NCI-H1694 treated with DMSO at 0.1 percent for 48 hours (cell line): ENCODE measurements around the gene PLD5.
A peak's percentile ranks its signal among the peaks of the same experiment; 100 is the strongest.
"Not testable (repeated sequence)": the region's sequence is repeated elsewhere in the genome, so short reads cannot be mapped to it uniquely, and the experiment has no call there.

Experiments
- DNase-seq: peaks from one replicate; lab custom pipeline; 2025; lab: John Stamatoyannopoulos, UW

PLD5 gene

DNA sequence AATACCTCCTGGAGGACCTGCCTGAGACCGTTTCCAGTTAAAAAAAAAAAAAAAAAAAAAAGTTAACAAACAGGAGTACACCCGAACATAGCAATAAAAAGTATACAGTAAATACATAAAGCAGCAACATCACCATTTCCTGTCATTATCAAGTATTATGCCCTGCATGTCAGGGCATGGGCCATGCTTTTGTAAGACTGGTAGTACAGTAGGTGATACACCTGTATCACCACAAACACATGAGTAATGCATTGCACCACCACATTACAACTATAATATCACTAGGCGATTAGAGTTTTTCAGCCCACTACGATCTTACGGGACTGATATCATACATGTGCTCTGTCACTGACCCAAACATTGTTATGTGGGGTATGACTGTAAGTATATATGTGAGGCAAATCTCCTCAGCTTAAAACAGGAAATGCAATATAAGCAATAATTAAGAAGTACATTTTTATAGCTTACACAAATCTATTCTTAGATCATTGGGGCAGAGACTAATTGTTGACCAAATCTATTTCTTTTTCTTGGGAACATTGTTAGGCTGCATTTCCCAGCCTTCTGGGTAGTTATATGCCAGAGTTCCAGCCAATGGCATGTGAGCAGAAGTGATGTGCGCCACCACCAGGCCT lies 98.1 kb downstream of the PLD5 start:
- no peak for DNase-seq

GRCh38 chr1:242425232-242425631 lies 99.3 kb downstream of the PLD5 start:
- peak; percentile 20 for DNase-seq

GRCh38 chr1:242416657-242417056 lies 107.8 kb downstream of the PLD5 start:
- DNase-seq = no peak

DNA sequence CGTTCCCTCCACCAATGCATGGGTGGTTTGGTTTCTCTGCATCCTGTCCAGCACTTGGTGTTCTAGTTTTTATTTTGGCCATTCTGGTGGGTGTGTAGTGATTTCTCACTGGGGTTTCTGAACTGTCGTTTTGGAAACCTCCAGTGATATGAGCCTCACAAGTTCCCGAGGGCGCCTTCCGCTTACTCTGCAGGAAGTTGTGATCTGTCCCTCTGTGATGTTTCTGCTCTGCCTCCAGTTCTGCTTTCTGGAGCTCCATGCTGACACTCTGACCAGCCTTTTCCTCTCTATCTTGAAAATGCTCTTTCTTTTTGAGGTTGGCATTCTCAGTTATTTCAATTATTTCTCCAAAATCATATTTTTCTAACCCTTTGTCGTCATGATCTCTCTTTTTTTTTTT lies 111.6 kb downstream of the PLD5 start:
- no peak for DNase-seq

GRCh38 chr1:242411901-242412300 lies 112.6 kb downstream of the PLD5 start:
- no peak for DNase-seq

GRCh38 chr1:242405947-242406346 lies 118.5 kb downstream of the PLD5 start:
- DNase-seq = no peak

- DNase-seq = no peak
Observed at GRCh38 chr1:242404296-242404695, 120.2 kb downstream of the PLD5 start.

DNA sequence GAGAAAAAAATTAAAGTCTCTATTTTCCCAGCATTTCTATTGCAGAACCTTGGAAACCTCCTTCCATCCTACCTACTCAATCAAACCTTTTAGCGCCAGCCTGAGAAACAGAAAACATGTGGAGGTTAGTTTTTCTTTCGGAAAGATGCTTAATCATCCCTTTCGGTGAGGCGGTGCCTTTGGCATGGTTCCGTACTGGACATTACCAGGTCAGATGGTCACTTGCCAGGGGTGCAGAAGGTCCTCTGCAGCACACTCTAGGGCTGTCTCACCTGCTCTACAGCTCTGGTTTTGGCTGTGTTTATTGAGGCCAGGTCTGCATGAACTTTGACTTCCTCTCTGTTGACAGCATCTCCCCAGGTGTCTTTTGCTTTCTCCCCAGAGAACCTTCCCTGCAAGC lies 121.5 kb downstream of the PLD5 start:
- no peak for DNase-seq

- no peak for DNase-seq
Observed at GRCh38 chr1:242401937-242402336, 122.6 kb downstream of the PLD5 start.

GRCh38 chr1:242398351-242398750 lies 126.1 kb downstream of the PLD5 start:
- DNase-seq = no peak

DNA sequence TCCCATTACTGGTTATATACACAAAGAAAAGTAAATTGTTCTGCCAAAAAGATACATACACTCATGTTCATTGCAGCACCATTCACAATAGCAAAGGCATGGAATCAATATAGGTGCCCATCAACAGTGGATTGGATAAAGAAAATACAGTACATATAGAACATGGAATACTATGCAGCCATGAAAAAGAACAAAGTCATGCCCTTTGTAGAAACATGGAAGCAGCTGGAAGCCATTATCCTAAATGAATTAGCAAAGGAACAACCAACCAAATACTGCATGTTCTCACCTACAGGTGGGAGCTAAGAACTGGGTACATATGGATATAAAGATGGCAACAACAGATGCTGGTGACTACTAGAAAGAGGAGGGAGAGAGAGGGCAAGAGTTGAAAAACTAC lies 132.6 kb downstream of the PLD5 start:
- no peak for DNase-seq

- DNase-seq = not testable (repeated sequence)
Observed at GRCh38 chr1:242376121-242376520, 148.4 kb downstream of the PLD5 start.

GRCh38 chr1:242350446-242350845 lies 174.1 kb downstream of the PLD5 start:
- DNase-seq = not testable (repeated sequence)

- DNase-seq = no peak
Observed at GRCh38 chr1:242349636-242350035, 174.9 kb downstream of the PLD5 start.

DNA sequence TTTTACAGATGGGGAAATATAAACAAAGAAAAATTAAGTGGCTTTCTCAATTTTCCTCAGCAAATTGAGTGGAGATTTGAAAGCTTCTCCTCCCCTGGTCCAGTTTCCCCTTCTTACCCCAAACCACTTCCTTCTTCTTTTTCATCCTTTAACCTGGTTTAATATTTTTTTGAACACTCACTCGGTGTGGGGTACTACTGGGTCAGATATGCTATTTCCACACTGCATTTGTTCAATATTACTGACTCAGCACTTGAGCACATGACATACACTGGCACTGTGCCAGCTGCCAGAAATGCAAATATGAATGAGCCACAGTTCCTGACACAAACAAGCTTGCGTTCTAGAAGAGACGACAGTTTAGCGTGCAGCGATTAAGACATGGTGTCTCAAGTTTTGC lies 193.6 kb downstream of the PLD5 start:
- DNase-seq = not testable (repeated sequence)

- not testable (repeated sequence) for DNase-seq
Observed at GRCh38 chr1:242327381-242327780, 197.1 kb downstream of the PLD5 start.

- not testable (repeated sequence) for DNase-seq
Observed at GRCh38 chr1:242321981-242322380, 202.5 kb downstream of the PLD5 start.

DNA sequence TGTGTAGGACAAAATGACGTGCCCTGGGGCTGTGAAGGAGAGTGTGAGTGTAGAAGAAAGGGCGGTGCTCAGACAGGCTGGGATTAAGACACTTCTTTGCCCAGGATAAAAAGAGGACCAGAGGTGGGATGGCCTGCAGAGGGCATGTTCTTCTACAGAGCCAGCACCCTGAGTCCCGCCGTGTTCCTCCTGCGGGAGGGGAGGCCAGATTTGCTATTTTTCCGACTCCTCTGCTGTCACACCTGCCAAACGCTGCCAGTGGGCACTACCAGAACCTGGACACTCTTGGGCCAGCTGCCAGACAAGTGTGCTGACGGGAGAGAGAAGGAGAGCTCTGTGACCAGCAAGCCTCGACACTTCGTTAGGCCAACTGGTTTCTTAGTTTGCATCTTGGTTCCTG lies 206.4 kb downstream of the PLD5 start:
- no peak for DNase-seq

- DNase-seq = not testable (repeated sequence)
Observed at GRCh38 chr1:242314865-242315264, 209.6 kb downstream of the PLD5 start.

DNA sequence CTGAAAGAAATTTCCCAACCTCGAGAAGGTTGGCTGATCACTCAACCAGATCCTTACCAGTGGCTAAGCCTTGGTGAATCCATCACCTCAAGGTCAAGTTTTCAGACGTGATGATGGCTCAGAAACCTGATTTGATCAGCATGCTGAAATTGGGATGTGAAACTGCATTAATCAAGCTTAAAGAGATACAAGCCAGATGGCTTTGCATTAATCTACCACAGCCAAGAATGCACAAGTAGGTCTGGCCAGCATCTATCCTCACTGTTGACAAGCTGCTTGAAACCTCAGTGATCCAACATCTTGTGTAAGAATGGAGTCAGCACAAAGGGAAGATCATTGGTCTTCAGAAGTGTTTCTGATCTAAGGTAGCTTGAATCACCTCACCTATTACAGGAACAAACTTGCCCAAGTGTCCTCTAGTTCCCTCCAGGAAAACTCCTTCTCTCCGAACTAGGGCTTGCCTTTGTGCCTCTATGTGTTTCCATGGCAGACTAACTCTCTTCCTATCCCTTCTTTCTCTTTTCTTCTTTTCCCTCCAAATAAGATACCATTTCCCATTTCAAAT lies 210.3 kb downstream of the PLD5 start:
- DNase-seq = not testable (repeated sequence)

DNA sequence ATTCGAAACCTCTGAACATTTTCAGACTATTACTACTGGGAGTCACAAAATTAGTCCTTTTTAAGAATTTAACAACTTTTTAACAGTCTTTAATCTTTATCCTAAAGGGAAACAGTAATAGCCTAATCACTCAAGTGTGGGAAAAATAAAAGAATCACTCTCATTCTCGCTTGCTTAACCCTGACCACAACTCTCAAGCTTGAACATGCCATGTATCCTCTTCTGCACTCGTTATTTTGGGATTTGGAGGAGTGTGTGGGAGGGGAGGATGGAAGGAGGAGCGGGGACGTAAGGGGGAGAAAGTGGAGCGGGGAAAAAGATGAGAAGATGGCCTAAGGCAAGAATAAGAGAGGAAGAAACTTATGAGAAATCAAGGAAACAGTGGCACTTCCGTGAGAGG lies 215.8 kb downstream of the PLD5 start:
- DNase-seq = not testable (repeated sequence)

- DNase-seq = not testable (repeated sequence)
Observed at GRCh38 chr1:242293781-242294180, 230.7 kb downstream of the PLD5 start.

GRCh38 chr1:242288067-242288466 lies 236.4 kb downstream of the PLD5 start:
- not testable (repeated sequence) for DNase-seq
